Measurements from ENCODE around the gene SLC22A12.
A peak's percentile ranks its signal among the peaks of the same experiment; 100 is the strongest.

The SLC22A12 gene

GRCh38 chr11:64609436-64610047, 18.5 kb downstream of the SLC22A12 start:
- TF ChIP-seq POLR2A (IDR thresholded peaks at IDR 0.05; ENCODE audit: low read depth, low read length) = no peak
- DNase-seq (ENCODE audit: insufficient read length, low spot score) (peak; percentile 38), FAIRE-seq (no peak)

- no peak for FAIRE-seq
- DNase-seq (ENCODE audit: insufficient read length, low spot score) = no peak
- no peak for TF ChIP-seq POLR2A (IDR thresholded peaks at IDR 0.05; ENCODE audit: low read depth, low read length)
Measured at GRCh38 chr11:64610596-64610995, 19.6 kb downstream of the SLC22A12 start.

- no peak for TF ChIP-seq POLR2A (IDR thresholded peaks at IDR 0.05; ENCODE audit: low read depth, low read length)
- FAIRE-seq = no peak
- no peak for DNase-seq (ENCODE audit: insufficient read length, low spot score)
Measured at GRCh38 chr11:64611176-64611575, 20.2 kb downstream of the SLC22A12 start.

GRCh38 chr11:64611869-64612646, 21.0 kb downstream of the SLC22A12 start:
- DNase-seq (ENCODE audit: insufficient read length, low spot score) (peak; percentile 55), FAIRE-seq (no peak)
- no peak for TF ChIP-seq POLR2A (IDR thresholded peaks at IDR 0.05; ENCODE audit: low read depth, low read length)

- no peak for TF ChIP-seq POLR2A (IDR thresholded peaks at IDR 0.05; ENCODE audit: low read depth, low read length)
- FAIRE-seq (no peak), DNase-seq (ENCODE audit: insufficient read length, low spot score) (no peak)
Measured at GRCh38 chr11:64613648-64614047, 22.6 kb downstream of the SLC22A12 start.

- FAIRE-seq = no peak
- no peak for TF ChIP-seq POLR2A (IDR thresholded peaks at IDR 0.05; ENCODE audit: low read depth, low read length)
- no peak for DNase-seq (ENCODE audit: insufficient read length, low spot score)
Measured at GRCh38 chr11:64614917-64615316, 23.9 kb downstream of the SLC22A12 start.

GRCh38 chr11:64616817-64617216, 25.8 kb downstream of the SLC22A12 start:
- FAIRE-seq (no peak), DNase-seq (ENCODE audit: insufficient read length, low spot score) (no peak)
- TF ChIP-seq POLR2A (IDR thresholded peaks at IDR 0.05; ENCODE audit: low read depth, low read length) = no peak

- FAIRE-seq = no peak
- no peak for TF ChIP-seq POLR2A (IDR thresholded peaks at IDR 0.05; ENCODE audit: low read depth, low read length)
- DNase-seq (ENCODE audit: insufficient read length, low spot score) = no peak
Measured at GRCh38 chr11:64619196-64619595, 28.2 kb downstream of the SLC22A12 start.

GRCh38 chr11:64619811-64620380, 28.9 kb downstream of the SLC22A12 start:
- no peak for FAIRE-seq
- TF ChIP-seq POLR2A (IDR thresholded peaks at IDR 0.05; ENCODE audit: low read depth, low read length) = no peak
- peak; percentile 71 for DNase-seq (ENCODE audit: insufficient read length, low spot score)

GRCh38 chr11:64620381-64620971, 29.5 kb downstream of the SLC22A12 start:
- FAIRE-seq = no peak
- no peak for DNase-seq (ENCODE audit: insufficient read length, low spot score)
- no peak for TF ChIP-seq POLR2A (IDR thresholded peaks at IDR 0.05; ENCODE audit: low read depth, low read length)

- DNase-seq (ENCODE audit: insufficient read length, low spot score) = no peak
- no peak for TF ChIP-seq POLR2A (IDR thresholded peaks at IDR 0.05; ENCODE audit: low read depth, low read length)
- FAIRE-seq = no peak
Measured at GRCh38 chr11:64621283-64622019, 30.4 kb downstream of the SLC22A12 start.

GRCh38 chr11:64622681-64623080, 31.7 kb downstream of the SLC22A12 start:
- no peak for TF ChIP-seq POLR2A (IDR thresholded peaks at IDR 0.05; ENCODE audit: low read depth, low read length)
- FAIRE-seq (no peak), DNase-seq (ENCODE audit: insufficient read length, low spot score) (no peak)

- no peak for TF ChIP-seq POLR2A (IDR thresholded peaks at IDR 0.05; ENCODE audit: low read depth, low read length)
- DNase-seq (ENCODE audit: insufficient read length, low spot score) (no peak), FAIRE-seq (no peak)
Measured at GRCh38 chr11:64624883-64625481, 34.0 kb downstream of the SLC22A12 start.

All from H54 (cell line).